C1 segment of cervical spinal cord (tissue), 14 donors: ENCODE results near the gene TOP2B.
A peak's percentile ranks its signal among the peaks of the same experiment; 100 is the strongest.

Experiments used
- DNase-seq, 14 donors: peaks; one replicate each; lab custom pipeline; 2025; lab: John Stamatoyannopoulos, UW

Gene TOP2B

GRCh38 chr3:25664812-25665314, at the start of gene TOP2B:
TSS of gene TOP2B (minus strand) at chr3:25664907. CDS start at chr3:25664297, 610 bp downstream.
- peak; percentile 81 to 98 (median 95) for DNase-seq

- DNase-seq, result no peak
Observed at GRCh38 chr3:25713341-25713985, 48.8 kb upstream of the TOP2B start.

GRCh38 chr3:25711090-25711489, 46.4 kb upstream of the TOP2B start:
- DNase-seq, result no peak

- no peak for DNase-seq
Observed at GRCh38 chr3:25708036-25708435, 43.3 kb upstream of the TOP2B start.

GRCh38 chr3:25707268-25707926, 42.7 kb upstream of the TOP2B start:
- no peak for DNase-seq

- no peak for DNase-seq
Observed at GRCh38 chr3:25706213-25706612, 41.5 kb upstream of the TOP2B start.

GRCh38 chr3:25697553-25697952, 32.8 kb upstream of the TOP2B start:
- no peak for DNase-seq

GRCh38 chr3:25695731-25696420, 31.2 kb upstream of the TOP2B start:
- no peak for DNase-seq

GRCh38 chr3:25693238-25693637, 28.5 kb upstream of the TOP2B start:
- DNase-seq, result no peak

- no peak for DNase-seq
Observed at GRCh38 chr3:25692341-25692740, 27.6 kb upstream of the TOP2B start.

- DNase-seq, result no peak
Observed at GRCh38 chr3:25690768-25691533, 26.2 kb upstream of the TOP2B start.

- no peak for DNase-seq
Observed at GRCh38 chr3:25689226-25689625, 24.5 kb upstream of the TOP2B start.

- no peak for DNase-seq
Observed at GRCh38 chr3:25687742-25688141, 23.0 kb upstream of the TOP2B start.

- no peak for DNase-seq
Observed at GRCh38 chr3:25686766-25687165, 22.1 kb upstream of the TOP2B start.

- no peak for DNase-seq
Observed at GRCh38 chr3:25683882-25684281, 19.2 kb upstream of the TOP2B start.

GRCh38 chr3:25683410-25683809, 18.7 kb upstream of the TOP2B start:
- no peak for DNase-seq

GRCh38 chr3:25679642-25680302, 15.1 kb upstream of the TOP2B start:
- peak in 1 of 14 donors; percentile 34 for DNase-seq

- no peak for DNase-seq
Observed at GRCh38 chr3:25679166-25679565, 14.5 kb upstream of the TOP2B start.

GRCh38 chr3:25678581-25678980, 13.9 kb upstream of the TOP2B start:
- no peak for DNase-seq

- no peak for DNase-seq
Observed at GRCh38 chr3:25677121-25677520, 12.4 kb upstream of the TOP2B start.

GRCh38 chr3:25674670-25675069, 10.0 kb upstream of the TOP2B start:
- DNase-seq, result no peak
